MM.1S (cell line): ENCODE data around the gene HDLBP.

Experiments used
- DNase-seq: peaks from one replicate; pipeline ENCODE4 v3.0.0-alpha.2; 2015
- H2AFZ ChIP-seq: fragments of 300-600 bp; sonication (generic); 2 replicates; pipeline ENCODE4 v1.6.0; 2016; ENCODE audit warnings: antibody characterized with exemption, low read length
- H3F3A ChIP-seq: fragments of 300-600 bp; sonication (generic); 2 replicates; pipeline ENCODE4 v1.6.1; 2016; ENCODE audit warnings: mild to moderate bottlenecking, antibody characterized with exemption, low read length, moderate library complexity, mixed read lengths; ENCODE audit not compliant: insufficient read depth
- H3K27ac ChIP-seq: fragments of 300-600 bp; sonication (generic); 2 replicates; pipeline ENCODE4 v1.5.1; 2016; ENCODE audit warnings: mild to moderate bottlenecking, low read length
- H3K27me3 ChIP-seq: fragments of 300-600 bp; sonication (generic); replicated peaks from 2 replicates; pipeline ENCODE4 v1.6.0; 2016; ENCODE audit warnings: low read length; ENCODE audit not compliant: insufficient read depth
- H3K36me3 ChIP-seq: fragments of 300-600 bp; sonication (generic); replicated peaks from 2 replicates; pipeline ENCODE4 v1.6.1; 2016; ENCODE audit warnings: mild to moderate bottlenecking, low read length, mixed read lengths; ENCODE audit not compliant: insufficient read depth
- H3K4me1 ChIP-seq: fragments of 300-600 bp; sonication (generic); 2 replicates; pipeline ENCODE4 v1.6.1; 2016; ENCODE audit warnings: low read length, mixed read lengths
- H3K4me2 ChIP-seq: fragments of 300-600 bp; sonication (generic); 2 replicates; pipeline ENCODE4 v1.6.0; 2016; ENCODE audit warnings: low read depth, low read length
- H3K4me3 ChIP-seq: fragments of 300-600 bp; sonication (generic); 2 replicates; pipeline ENCODE4 v1.5.1; 2016; ENCODE audit warnings: low read length, mixed read lengths
- H3K79me2 ChIP-seq: fragments of 300-600 bp; sonication (generic); 2 replicates; pipeline ENCODE4 v1.6.1; 2016; ENCODE audit warnings: mixed run types, low read length, mixed read lengths
- H3K9ac ChIP-seq: fragments of 300-600 bp; sonication (generic); 2 replicates; pipeline ENCODE4 v1.6.1; 2016; ENCODE audit warnings: low read length, mixed read lengths
- H3K9me2 ChIP-seq: fragments of 300-600 bp; sonication (generic); replicated peaks from 2 replicates; pipeline ENCODE4 v1.6.1; 2016; ENCODE audit warnings: mild to moderate bottlenecking, low read length, mixed read lengths; ENCODE audit not compliant: insufficient read depth
- H3K9me3 ChIP-seq: fragments of 300-600 bp; sonication (generic); replicated peaks from 2 replicates; pipeline ENCODE4 v1.6.1; 2016; ENCODE audit warnings: mild to moderate bottlenecking, low read length, mixed read lengths; ENCODE audit not compliant: insufficient read depth
- H4K20me1 ChIP-seq: fragments of 300-600 bp; sonication (generic); 2 replicates; pipeline ENCODE4 v1.6.1; 2016; ENCODE audit warnings: mild to moderate bottlenecking, low read length, moderate library complexity, mixed read lengths; ENCODE audit not compliant: insufficient read depth
- CTCF ChIP-seq: fragments of 300-600 bp; sonication (generic); IDR thresholded peaks from 2 replicates; pipeline ENCODE4 v1.5.1; 2016; ENCODE audit warnings: antibody characterized with exemption, low read length, mixed read lengths
- EZH2 ChIP-seq: fragments of 300-600 bp; sonication (generic); optimal IDR thresholded peaks from 2 replicates; pipeline ENCODE3; 2017; ENCODE audit warnings: low read depth, mild to moderate bottlenecking, antibody characterized with exemption, low read length, mixed read lengths
- EZH2phosphoT487 ChIP-seq: fragments of 300-600 bp; sonication (generic); IDR thresholded peaks from 2 replicates; pipeline ENCODE4 v1.6.1; 2018; ENCODE audit warnings: antibody characterized with exemption, low read length

HDLBP gene

DNA sequence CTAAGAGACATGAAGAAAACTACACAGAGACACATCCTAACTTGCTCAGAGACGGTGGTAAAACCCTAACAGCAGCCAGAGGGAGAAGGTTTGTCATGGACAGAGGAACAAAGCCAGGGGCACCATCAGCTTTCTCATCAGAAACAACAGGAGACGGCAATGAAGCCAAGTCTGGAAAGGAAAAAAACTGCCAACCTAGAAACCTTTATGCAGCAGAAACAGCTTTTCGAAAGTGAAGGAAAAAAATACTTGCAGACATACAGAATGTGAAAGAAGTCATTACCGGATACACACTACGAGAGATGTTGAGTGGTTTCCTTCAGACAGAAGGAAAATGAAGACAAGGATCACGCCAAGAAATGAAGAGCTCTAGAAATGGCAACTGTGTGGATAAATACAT lies 71.1 kb downstream of the HDLBP start:
- Histone ChIP-seq H3K27me3 (no peaks in the 10 kb centered on the region), H3K9me2 (no peaks in the 10 kb centered on the region), H3K4me1 (no peaks in the 10 kb centered on the region), H3K27ac (no peak overlapping the region), H3K4me2 (no peak overlapping the region), H3K36me3 (peaks cover 11% of the 10 kb centered on the region), H3K9me3 (no peaks in the 10 kb centered on the region), H2AFZ (no peak overlapping the region), H3F3A (peaks cover 7% of the 10 kb centered on the region; the same call in 1 of the 2 replicates), H3K4me3 (no peak overlapping the region), H3K79me2 (peaks cover 25% of the 10 kb centered on the region), H3K9ac (no peak overlapping the region), H4K20me1 (peaks cover 5% of the 10 kb centered on the region; the same call in 1 of the 2 replicates)
- TF ChIP-seq EZH2 (no peak), EZH2phosphoT487 (no peak), CTCF (no peak)
- DNase-seq: no peak

DNA sequence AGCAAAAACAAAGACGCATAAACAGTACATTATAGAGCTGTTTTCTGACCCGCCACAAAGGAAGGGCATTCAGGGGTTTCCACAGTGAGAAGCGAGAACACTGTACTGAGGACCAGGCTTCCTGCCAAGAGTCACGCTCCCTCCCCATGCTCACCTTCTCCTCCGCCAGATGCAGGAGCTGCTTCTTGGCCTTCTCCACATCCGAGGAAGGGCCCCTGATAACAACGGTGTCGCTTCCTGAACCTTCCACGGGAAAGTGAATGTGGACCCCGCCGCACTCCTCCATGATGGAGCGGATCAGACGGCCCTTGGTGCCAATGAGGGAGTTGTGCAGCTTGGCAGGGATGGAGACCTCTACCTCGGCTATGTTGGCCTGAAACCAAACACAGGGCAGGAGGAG lies 73.2 kb downstream of the HDLBP start:
- Histone ChIP-seq H3K9ac (no peak overlapping the region), H3F3A (peaks cover 7% of the 10 kb centered on the region; the same call in 1 of the 2 replicates), H3K9me2 (no peaks in the 10 kb centered on the region), H3K9me3 (no peaks in the 10 kb centered on the region), H3K27ac (no peak overlapping the region), H3K79me2 (peaks cover 25% of the 10 kb centered on the region), H4K20me1 (no peaks in the 10 kb centered on the region), H3K4me2 (no peak overlapping the region), H3K4me3 (no peak overlapping the region), H3K4me1 (no peaks in the 10 kb centered on the region), H2AFZ (no peak overlapping the region), H3K36me3 (peaks cover 11% of the 10 kb centered on the region), H3K27me3 (no peaks in the 10 kb centered on the region)
- no peak for TF ChIP-seq EZH2
- TF ChIP-seq CTCF: no peak
- TF ChIP-seq EZH2phosphoT487: no peak
- DNase-seq: no peak

DNA sequence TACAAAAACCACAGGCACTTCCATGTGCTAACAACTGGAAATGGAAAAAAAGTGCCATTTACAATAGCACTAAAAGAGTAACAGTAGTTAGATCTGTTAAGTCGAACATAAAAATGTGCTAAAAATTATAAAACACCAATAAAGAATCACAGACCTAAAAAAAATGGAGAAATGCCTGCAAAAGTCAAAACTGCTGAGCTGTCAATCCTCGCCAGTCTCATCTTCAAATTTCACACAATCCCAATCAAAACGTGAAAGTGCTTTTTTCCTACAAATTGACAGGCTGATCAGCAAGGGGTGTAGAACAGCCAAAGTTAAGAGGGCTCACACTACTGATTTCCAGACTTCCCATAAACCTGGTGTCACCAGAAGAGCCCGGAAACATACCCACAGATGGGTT lies 73.8 kb downstream of the HDLBP start:
- Histone ChIP-seq H3K36me3 (peaks cover 10% of the 10 kb centered on the region; the same call in 1 of the 2 replicates), H3K9me3 (no peaks in the 10 kb centered on the region), H3K79me2 (peaks cover 25% of the 10 kb centered on the region), H3K4me2 (no peak overlapping the region), H4K20me1 (no peaks in the 10 kb centered on the region), H3K27me3 (no peaks in the 10 kb centered on the region), H3F3A (peaks cover 7% of the 10 kb centered on the region; the same call in 1 of the 2 replicates), H3K4me1 (no peaks in the 10 kb centered on the region), H3K9ac (no peak overlapping the region), H3K9me2 (no peaks in the 10 kb centered on the region), H3K4me3 (no peak overlapping the region), H3K27ac (no peak overlapping the region), H2AFZ (no peak overlapping the region)
- TF ChIP-seq CTCF: no peak
- no peak for TF ChIP-seq EZH2
- DNase-seq: no peak
